HG02610 (cell line): ENCODE results near the gene DNAAF8.

Experiments
- ATAC-seq: cut with Tn5 transposase; IDR thresholded peaks from one replicate; pipeline ENCODE4 v1.9.1; 2021; ENCODE audit warnings: mild to moderate bottlenecking, moderate library complexity; ENCODE audit not compliant: unreplicated experiment

The DNAAF8 gene

GRCh38 chr16:4694642-4695451 is 39.5 kb upstream of the DNAAF8 start:
- ATAC-seq, result no peak

DNA sequence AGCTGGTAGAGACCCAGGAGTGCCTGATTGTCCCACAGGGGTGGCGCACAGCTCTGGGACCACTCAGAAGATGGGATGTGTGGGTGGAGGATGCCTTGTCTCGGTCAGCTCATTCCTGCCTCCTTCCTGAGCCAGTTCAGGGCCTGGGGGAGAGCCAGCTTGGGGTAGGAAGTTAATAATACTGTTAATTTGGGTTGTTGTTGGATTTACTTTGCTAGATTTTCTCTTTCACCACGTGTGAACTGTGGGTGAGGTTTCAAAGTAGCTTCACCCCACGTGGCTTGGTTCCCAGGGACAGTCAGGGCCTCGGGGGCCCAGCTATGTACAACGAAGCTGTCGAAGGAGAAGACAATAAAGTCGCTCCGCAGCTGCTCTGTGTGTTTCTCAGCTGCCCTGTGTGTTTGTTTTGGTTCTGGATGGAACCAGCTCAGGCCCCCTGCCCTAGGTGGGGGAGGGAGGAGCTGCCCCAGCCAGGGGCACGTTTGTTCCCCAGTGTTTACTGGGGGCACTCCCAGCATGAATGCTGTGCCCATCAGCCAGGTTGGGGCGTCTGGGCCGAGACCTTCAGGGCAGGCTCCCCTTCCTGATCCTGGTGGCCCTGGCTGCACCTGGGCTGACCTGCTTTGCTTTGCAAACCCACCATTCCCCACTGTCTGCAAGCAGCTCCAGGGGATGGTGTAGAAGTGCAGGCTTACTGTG is 38.7 kb upstream of the DNAAF8 start:
- no peak for ATAC-seq

DNA sequence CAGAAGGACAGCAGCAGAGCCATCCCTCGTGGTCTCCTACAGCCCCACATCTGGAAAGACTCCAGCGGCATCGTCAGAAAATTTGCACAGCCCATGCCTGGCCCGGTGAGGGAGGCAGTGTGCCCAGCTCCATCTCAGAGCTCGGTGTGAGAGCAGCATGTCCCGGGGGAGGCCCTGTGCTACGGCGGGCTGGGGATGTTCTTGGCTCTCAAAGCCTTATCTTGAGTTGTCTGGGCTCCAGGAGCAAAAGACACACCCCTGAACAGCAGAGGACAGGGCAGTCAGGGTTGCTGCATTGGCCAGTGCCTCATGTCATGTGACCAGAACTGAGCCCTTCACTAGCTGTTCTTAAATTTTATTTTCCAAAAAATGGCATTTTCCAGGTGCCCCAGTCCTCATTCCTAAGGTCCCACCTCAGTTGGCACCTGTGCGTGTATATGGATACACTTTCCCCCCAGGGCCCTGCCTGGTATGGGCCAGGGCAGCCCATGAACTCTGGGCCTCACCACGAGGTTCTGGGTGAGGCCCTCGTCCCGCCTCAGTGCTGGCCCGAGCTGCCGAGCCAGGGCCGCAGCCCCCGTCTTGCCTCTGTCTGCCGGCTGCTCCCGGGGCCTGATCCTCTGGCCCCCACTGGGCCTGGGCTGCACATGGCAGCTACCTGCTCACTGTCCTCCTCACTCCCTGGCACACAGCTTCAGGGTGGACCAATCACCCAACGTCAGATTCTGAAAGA is 38.0 kb upstream of the DNAAF8 start:
- no peak for ATAC-seq

GRCh38 chr16:4696905-4697847 is 37.2 kb upstream of the DNAAF8 start:
- no peak for ATAC-seq

DNA sequence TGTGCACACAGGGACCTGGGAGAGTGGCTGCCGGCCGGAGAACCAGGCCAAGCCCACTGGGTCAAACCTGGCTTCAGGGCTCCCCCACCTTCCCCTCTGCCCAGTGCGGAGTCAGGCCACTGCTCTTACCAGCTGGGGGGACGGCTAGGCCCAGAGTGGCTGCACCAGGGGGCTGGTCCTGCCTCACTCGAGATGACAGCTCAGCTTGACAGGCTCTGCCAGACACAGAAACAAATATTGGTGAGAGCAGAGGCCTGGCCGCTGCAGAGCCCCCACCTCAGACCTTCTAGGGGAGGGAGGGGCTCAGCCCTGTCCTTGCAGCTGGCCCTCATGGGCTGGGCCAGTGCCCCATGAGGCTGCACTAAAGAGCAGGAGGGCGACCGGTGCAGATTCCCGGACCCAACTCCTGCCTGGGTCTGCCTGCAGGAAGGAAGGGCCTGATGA is 36.5 kb upstream of the DNAAF8 start:
- no peak for ATAC-seq

DNA sequence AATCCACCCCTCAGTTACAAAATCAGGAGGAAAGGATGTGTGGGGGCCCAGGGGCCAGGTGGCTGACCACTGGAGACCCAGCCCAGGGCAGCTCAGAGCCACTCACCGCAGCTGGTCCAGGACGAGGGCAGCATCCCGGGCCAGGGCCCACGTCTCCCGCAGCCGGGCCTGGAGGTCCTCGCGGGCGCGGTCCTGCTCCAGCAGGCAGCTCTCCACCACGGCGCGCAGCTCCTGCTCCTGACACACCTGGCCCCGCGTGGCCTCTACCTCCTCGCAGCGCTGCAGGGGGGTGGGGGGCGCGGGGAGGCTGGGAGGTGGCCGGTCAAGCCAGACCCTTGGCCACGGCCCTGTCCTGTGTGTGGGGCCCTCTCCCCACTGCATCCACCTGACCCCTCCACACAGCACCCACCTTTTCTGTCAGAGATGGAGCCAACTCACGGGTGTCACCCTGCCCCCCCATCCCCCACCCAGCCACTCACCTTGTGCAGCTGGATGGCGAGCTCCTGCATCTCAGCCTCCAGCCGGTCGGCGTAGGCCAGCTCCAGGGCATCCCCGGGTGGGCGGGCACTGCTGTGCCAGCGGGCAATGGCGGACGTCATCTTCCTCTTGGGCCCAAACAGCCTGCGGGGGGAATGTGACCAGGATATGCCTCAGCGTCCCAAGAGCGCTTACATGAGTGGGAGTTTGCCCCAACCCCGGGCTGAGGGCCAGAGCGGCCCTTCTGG is 35.9 kb upstream of the DNAAF8 start:
- ATAC-seq, result no peak

DNA sequence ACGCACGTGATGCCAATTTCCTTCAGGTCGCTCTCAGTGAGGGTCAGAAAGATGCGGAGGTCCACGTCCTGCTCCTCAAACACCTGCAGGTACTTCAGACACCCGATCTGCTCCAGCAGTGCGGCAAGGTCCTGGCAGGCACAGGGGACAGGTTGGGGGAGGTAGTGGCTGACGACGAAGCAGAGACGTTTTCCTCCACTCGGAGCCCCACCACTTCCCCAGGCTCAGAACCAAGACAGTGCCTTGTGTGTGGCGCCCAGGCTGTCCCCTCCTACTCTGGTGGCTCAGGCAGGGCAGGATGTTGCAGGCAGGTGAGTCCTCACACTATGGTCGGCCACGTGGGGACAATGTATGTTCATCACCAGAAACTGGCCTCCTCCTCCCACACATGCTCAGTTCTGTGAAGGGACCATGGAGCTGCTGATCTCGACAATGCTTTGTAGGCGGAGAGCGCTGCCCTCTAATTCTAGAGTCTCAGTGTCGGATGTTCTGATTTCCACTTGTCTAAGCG is 35.2 kb upstream of the DNAAF8 start:
- ATAC-seq, result no peak

DNA sequence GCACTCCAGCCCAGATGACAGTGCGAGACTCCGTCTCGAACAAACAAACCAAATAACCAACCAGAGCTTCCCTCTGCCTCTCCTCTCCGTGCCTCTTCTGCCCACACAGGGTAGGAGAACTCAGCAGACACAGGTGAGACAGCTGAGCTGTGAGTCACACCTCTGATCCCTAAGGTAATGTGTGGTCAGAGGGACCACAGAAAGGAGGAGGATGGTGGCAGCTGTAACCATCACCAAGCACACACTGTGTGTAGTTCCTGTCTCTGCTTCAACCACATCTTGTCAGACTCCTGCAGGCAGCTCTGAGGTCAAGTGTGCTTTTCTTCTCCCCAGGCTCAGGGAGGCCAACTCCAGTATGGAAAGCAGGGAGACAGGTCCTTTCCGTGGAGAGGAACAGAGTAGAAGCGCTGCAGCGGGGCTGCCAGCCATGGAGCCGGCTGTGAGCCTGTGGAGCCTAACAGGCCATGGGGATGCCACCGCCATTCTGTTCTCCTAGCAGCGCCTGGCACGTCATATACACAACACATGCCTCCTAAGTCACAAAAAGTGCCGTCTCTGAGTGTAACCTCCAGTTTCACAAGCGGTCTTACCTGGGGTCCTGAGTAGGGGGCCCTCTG is 33.8 kb upstream of the DNAAF8 start:
- ATAC-seq, result no peak

DNA sequence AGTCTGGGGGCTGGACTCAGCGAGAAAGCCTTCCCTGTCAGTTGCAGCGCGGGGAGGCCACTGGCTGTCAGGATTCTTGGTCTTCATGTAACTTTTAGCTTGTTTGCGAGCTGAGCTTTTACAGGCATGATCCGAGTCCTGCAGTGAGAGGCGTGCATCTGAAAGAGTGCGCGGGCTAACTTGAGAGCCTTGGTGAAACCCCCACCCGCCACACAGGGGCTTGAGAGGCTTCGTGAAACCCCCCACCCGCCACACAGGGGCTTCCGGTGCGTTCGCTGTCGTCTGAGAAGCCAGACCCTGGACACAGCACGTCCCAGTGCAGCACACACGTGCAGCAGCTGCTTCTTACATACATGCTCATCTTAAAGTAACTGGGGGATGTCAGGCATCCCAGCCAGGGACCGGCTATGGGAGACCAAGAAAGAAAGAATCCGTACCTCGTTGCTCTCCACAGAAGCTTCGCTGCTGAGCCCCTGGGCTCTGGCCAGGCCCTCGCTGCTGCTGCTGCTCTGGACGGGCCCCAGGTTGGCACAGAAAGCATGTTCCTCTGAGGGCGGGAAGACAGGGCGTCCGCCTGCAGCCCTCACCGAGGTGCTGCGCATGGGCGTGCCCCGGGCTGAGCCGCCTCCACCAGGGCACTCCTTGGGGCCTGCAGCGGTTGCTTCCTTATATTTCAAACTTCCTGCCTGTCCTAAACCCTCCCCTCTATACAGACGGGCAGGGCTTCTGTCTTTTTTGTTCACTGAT is 33.2 kb upstream of the DNAAF8 start:
- no peak for ATAC-seq

DNA sequence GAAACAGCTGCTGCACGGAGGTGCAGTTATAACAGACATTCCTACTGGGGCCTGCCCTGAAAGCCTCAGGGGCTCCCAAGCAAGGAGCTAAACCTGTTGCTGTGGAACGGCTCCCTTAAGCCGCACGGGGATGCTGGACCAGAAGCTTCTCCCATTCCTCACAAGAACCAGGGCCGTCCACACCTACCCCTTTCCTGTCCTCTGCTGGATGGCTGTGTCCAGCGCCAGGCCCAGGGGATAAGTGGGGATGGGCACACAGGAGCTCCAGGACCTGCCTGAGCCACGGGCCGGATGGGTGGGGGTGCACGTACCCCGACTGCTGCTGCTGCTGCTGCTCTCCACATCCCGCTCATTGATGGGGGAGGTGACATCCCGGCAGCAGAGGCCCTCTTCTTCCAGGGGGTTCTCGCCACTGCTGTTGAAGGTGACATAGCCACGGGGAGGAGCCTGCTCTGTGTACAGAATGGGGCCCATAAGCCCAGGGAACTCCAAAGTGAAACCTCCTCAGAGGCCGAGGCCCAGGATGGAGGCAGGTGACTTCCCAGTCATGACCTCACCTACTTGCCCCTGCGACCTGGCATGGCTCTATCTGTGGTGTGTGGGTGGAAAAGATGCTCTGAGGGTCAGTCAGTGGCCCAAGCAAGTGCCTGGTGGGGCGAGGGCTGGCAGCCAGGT is 32.4 kb upstream of the DNAAF8 start:
- no peak for ATAC-seq

- ATAC-seq, result no peak
Measured at GRCh38 chr16:4702466-4702808, 31.9 kb upstream of the DNAAF8 start.

DNA sequence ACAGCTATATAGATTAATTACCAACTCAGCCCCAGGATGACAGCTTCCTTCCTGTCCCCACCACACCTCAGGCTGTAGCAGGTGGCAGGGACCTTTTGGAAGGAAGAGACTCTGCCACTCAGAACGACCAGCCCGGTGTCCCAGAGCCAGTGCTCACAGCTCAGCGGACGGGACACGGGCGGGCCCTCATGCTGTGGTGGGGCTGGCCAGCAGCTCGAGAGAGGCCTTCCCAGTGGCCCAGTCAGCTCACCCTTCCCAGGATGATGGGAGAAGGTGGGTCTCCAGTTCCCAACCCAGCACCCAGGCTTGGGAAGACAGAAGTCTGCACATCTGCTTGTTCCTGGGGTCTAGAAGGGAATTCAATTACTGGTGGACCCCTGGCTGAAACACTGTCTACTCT is 30.4 kb upstream of the DNAAF8 start:
- no peak for ATAC-seq

DNA sequence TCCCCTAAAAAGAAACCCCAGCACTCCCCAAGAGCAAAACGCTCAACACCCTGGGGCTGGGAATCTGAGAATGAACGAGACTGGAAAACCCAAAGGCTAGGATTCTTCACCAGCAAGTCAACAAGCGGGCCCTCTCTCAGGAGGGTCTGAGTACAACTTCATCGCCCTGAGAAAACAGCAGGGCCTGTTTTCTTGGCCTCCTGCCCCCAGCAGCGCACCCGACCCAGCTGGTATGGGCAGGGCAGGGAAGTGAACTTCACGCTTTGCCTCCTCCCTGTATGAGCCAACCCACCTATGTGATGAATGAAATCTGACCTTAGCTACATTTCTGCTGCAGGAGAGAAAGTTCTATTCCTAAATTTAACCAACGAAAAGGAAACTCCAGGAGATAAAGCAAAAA is 29.8 kb upstream of the DNAAF8 start:
- ATAC-seq, result no peak

DNA sequence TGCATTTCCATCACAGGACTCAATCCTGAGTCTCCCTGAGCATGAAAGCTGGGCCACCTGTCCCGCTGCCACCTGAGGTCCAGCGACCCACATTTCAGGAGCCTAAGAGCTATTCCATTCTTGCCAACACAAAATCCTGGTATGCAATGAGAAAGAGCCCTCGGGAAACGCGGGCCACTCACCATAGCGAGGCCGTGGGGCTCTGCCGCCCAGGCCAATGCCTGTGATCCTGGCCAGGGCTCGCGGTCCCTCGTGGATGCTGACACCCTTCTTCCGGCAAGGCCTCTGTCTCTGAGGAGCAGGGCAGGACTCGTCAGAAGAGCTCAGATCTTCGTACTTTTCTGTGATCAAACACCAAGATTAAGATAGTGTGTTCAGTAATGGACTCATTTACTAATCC is 29.4 kb upstream of the DNAAF8 start:
- ATAC-seq, result no peak

- no peak for ATAC-seq
Measured at GRCh38 chr16:4706871-4707270, 27.5 kb upstream of the DNAAF8 start.

DNA sequence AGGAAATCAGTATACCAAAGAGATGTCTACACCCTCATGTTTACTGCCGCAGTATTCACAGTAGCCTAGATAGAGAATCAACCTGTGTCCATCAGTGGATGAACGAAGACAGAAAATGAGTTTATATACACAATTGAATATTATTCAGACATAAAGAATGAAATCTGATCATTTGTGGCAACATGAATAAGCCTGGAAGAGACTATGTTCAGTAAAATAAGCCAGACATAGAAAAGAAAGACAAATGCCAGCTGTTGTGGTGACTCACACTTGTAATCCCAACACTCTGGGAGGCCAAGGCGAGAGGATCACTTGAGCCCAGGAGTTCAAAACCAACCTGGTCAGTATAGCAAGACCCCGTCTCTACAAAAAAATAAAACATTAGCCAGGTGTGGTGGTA is 24.9 kb upstream of the DNAAF8 start:
- no peak for ATAC-seq

GRCh38 chr16:4713663-4714501 is 20.5 kb upstream of the DNAAF8 start:
- no peak for ATAC-seq
